HFFc6 (cell line): Measurements from ENCODE around the gene HTT-AS. TPM values are rescaled to one million over a fixed set of nuclear protein-coding genes. Genes with fewer than 3 reads are reported as not detected.

Experiments
- DNase-seq: peaks from one replicate; pipeline ENCODE4 v3.0.0-alpha.2; 2018
- H3K27ac Mint-ChIP-seq: 2 replicates; pipeline ENCODE4 v1.8.0; 2020; ENCODE audit warnings: mild to moderate bottlenecking, mixed read lengths
- H3K27me3 Mint-ChIP-seq: 2 replicates; pipeline ENCODE4 v1.8.0; 2021; ENCODE audit warnings: mild to moderate bottlenecking, moderate library complexity, mixed read lengths; ENCODE audit not compliant: insufficient read depth
- H3K36me3 Mint-ChIP-seq: 2 replicates; pipeline ENCODE4 v1.8.0; 2021; ENCODE audit warnings: low read depth, mixed read lengths
- H3K4me1 Mint-ChIP-seq: 2 replicates; pipeline ENCODE4 v1.8.0; 2020; ENCODE audit warnings: low read depth, mixed read lengths
- H3K4me3 Mint-ChIP-seq: 2 replicates; pipeline ENCODE4 v1.8.0; 2020; ENCODE audit warnings: mild to moderate bottlenecking, moderate library complexity, mixed read lengths
- H3K9me3 Mint-ChIP-seq: 2 replicates; pipeline ENCODE4 v1.8.0; 2020; ENCODE audit warnings: mild to moderate bottlenecking, mixed read lengths
- total RNA-seq, 6 experiments: library from RNA; stranded (reverse); fragmentation: NEBNext Ultra II Directional; extraction: Animal tissue kit (Norgen Biotek cat#: 25700); gene quantifications; 2 replicates in 1 of 6; 3 replicates in 5 of 6; pipeline ENCODE4 v1.2.3, GENCODE V29; 2021
- TF ChIP-seq, protein P1 (sequence below): fragments of 200-600 bp; sonication (generic); IDR thresholded peaks from 2 replicates; pipeline ENCODE4 v1.5.0; 2021; ENCODE audit warnings: antibody characterized with exemption, mild to moderate bottlenecking

HTT-AS gene
- total RNA-seq, 6 experiments from 2014 or later, result not detected

GRCh38 chr4:3112609-3113469 lies 38.5 kb upstream of the HTT-AS start:
- H3K27me3 Mint-ChIP-seq, result peaks cover 2% of the 10 kb centered on the region; the same call in 1 of the 2 replicates
- H3K9me3 Mint-ChIP-seq, result no peaks in the 10 kb centered on the region
- peak overlapping the region; percentile 57 for H3K4me3 Mint-ChIP-seq
- peaks cover 82% of the 10 kb centered on the region for H3K4me1 Mint-ChIP-seq
- TF ChIP-seq, protein P1, sequence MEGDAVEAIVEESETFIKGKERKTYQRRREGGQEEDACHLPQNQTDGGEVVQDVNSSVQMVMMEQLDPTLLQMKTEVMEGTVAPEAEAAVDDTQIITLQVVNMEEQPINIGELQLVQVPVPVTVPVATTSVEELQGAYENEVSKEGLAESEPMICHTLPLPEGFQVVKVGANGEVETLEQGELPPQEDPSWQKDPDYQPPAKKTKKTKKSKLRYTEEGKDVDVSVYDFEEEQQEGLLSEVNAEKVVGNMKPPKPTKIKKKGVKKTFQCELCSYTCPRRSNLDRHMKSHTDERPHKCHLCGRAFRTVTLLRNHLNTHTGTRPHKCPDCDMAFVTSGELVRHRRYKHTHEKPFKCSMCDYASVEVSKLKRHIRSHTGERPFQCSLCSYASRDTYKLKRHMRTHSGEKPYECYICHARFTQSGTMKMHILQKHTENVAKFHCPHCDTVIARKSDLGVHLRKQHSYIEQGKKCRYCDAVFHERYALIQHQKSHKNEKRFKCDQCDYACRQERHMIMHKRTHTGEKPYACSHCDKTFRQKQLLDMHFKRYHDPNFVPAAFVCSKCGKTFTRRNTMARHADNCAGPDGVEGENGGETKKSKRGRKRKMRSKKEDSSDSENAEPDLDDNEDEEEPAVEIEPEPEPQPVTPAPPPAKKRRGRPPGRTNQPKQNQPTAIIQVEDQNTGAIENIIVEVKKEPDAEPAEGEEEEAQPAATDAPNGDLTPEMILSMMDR, result no peak
- peaks cover 47% of the 10 kb centered on the region for H3K36me3 Mint-ChIP-seq
- no peak for DNase-seq
- peak overlapping the region; percentile 84 for H3K27ac Mint-ChIP-seq

- H3K9me3 Mint-ChIP-seq, result no peaks in the 10 kb centered on the region
- peak overlapping the region; percentile 84 for H3K27ac Mint-ChIP-seq
- DNase-seq, result no peak
- H3K27me3 Mint-ChIP-seq, result peaks cover 2% of the 10 kb centered on the region; the same call in 1 of the 2 replicates
- peaks cover 88% of the 10 kb centered on the region for H3K4me1 Mint-ChIP-seq
- TF ChIP-seq, protein P1, result no peak
- peak overlapping the region; percentile 61; the same call in 1 of the 2 replicates for H3K4me3 Mint-ChIP-seq
- peaks cover 50% of the 10 kb centered on the region for H3K36me3 Mint-ChIP-seq
Measured at GRCh38 chr4:3112201-3112600, 37.9 kb upstream of the HTT-AS start.

GRCh38 chr4:3111461-3111860 lies 37.1 kb upstream of the HTT-AS start:
- Mint-ChIP-seq H3K27me3 (peaks cover 2% of the 10 kb centered on the region; the same call in 1 of the 2 replicates), H3K9me3 (no peaks in the 10 kb centered on the region), H3K36me3 (peaks cover 49% of the 10 kb centered on the region), H3K27ac (peak overlapping the region; percentile 84), H3K4me3 (peak overlapping the region; percentile 61), H3K4me1 (peaks cover 94% of the 10 kb centered on the region)
- TF ChIP-seq, protein P1, result no peak
- peak; percentile 80 for DNase-seq

GRCh38 chr4:3108211-3108610 lies 33.9 kb upstream of the HTT-AS start:
- Mint-ChIP-seq H3K36me3 (peaks cover 25% of the 10 kb centered on the region), H3K27me3 (peaks cover 2% of the 10 kb centered on the region), H3K27ac (peak overlapping the region; percentile 83), H3K9me3 (no peaks in the 10 kb centered on the region), H3K4me3 (peak overlapping the region; percentile 53), H3K4me1 (peaks cover 68% of the 10 kb centered on the region)
- DNase-seq, result peak; percentile 55
- TF ChIP-seq, protein P1, result no peak

DNA sequence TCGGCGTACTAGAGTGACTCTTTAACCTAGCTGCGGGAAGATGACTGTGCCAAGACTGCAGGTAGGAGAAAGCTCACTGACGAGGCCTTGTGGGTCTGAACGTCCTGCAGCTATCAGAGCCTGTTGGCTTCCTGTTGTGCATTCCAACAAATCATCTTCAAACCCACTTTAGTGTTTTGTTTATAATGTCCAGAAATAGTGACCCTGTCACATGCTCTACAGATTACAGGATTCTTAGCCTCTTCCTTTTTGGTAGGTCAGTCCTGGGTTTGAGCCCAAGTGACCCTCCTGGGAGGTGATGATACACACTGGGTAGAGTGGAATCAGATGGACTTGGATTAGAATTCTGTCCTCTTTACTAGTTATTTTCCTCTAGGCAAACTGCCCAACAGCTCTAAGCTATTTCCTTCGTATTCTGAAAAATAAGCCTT lies 33.4 kb upstream of the HTT-AS start:
- DNase-seq, result peak; percentile 10
- H3K9me3 Mint-ChIP-seq, result no peaks in the 10 kb centered on the region
- peak overlapping the region; percentile 53 for H3K4me3 Mint-ChIP-seq
- peaks cover 2% of the 10 kb centered on the region for H3K27me3 Mint-ChIP-seq
- H3K36me3 Mint-ChIP-seq, result peaks cover 25% of the 10 kb centered on the region
- peak overlapping the region; percentile 83 for H3K27ac Mint-ChIP-seq
- peaks cover 63% of the 10 kb centered on the region for H3K4me1 Mint-ChIP-seq
- TF ChIP-seq, protein P1, result no peak
